Astrocyte (in vitro differentiated cells and primary cell): ENCODE results near the gene NUAK2.

Experiments used
- EZH2 ChIP-seq: IDR thresholded peaks from 2 replicates; pipeline ENCODE4 v1.6.1; 2012; ENCODE audit warnings: mild to moderate bottlenecking, low read length, inconsistent platforms; ENCODE audit not compliant: insufficient read depth
- TF ChIP-seq, protein P1 (sequence below): IDR thresholded peaks from 2 replicates; pipeline ENCODE4 v1.5.1; 2011; ENCODE audit warnings: low read depth, mild to moderate bottlenecking, inconsistent platforms, low read length, moderate library complexity; ENCODE audit not compliant: insufficient read depth

DNA sequence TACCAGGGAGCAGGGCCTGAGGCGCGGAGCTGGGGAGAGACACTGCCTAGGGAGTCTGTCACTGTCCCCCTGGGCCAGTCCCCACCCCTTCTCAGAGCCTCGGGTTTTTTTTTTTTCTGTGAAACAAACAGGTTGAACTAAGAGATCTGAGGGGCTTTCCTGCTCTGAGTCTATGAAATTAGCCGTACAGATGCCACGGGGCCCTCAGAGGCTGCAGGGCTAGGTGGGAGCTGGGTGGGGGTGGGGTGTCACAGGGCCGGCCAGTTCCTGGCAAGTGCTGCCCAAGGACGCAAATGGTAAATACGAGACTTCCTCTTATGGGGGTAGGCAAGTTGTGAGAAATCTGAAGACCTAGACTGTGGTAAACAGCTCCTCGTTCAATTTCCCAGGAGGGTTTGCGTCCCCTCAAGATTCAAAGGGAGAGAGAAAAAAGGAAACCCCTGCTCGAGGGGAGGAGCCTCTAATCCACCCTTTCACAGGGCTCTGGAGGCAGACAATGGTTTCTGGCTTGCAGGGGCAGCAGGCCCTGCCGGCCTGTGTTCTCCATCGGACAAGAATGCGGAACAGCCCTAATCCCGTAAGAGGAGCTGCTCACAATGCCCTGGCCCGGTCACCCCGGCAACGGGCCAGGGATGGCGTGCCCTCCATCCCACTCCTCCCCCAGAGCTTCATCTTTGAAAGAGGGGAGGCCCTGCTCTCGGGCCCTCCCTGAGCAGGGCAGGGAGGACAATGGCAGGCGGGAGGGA, 7.8 kb downstream of the NUAK2 start:
- TF ChIP-seq, protein P1, sequence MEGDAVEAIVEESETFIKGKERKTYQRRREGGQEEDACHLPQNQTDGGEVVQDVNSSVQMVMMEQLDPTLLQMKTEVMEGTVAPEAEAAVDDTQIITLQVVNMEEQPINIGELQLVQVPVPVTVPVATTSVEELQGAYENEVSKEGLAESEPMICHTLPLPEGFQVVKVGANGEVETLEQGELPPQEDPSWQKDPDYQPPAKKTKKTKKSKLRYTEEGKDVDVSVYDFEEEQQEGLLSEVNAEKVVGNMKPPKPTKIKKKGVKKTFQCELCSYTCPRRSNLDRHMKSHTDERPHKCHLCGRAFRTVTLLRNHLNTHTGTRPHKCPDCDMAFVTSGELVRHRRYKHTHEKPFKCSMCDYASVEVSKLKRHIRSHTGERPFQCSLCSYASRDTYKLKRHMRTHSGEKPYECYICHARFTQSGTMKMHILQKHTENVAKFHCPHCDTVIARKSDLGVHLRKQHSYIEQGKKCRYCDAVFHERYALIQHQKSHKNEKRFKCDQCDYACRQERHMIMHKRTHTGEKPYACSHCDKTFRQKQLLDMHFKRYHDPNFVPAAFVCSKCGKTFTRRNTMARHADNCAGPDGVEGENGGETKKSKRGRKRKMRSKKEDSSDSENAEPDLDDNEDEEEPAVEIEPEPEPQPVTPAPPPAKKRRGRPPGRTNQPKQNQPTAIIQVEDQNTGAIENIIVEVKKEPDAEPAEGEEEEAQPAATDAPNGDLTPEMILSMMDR = no peak
- no peak for TF ChIP-seq EZH2
